HL-60 (cell line): ENCODE measurements around the gene ZNF543.

Source experiments
- TF ChIP-seq, protein P1 (sequence below): IDR thresholded peaks from one replicate; pipeline ENCODE4 v1.5.1; 2011; ENCODE audit warnings: low read length, control low read depth, inconsistent platforms; ENCODE audit not compliant: insufficient read depth
- TF ChIP-seq, protein P2 (sequence below): IDR thresholded peaks from 2 replicates; pipeline ENCODE4 v1.6.1; 2012; ENCODE audit warnings: low read depth; ENCODE audit not compliant: insufficient replicate concordance

DNA sequence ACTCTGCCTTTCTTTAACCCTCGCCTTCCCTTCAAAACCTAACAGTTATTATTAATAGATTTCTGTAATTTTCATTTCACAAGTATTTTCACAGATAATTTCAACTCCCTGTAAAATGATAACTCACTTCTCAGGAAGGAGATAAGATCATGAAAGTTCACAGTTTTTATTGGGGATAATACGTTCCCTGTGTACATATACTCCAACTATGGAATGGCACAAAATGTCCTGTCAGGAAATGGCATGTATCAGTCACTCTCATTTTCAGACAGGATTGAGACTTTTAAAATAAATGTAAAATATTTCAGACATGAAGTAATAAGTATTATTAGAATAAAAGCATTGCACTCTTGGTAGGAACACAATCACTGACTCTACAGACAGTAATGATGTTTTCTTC lies 42.1 kb downstream of the ZNF543 start:
- TF ChIP-seq, protein P1, sequence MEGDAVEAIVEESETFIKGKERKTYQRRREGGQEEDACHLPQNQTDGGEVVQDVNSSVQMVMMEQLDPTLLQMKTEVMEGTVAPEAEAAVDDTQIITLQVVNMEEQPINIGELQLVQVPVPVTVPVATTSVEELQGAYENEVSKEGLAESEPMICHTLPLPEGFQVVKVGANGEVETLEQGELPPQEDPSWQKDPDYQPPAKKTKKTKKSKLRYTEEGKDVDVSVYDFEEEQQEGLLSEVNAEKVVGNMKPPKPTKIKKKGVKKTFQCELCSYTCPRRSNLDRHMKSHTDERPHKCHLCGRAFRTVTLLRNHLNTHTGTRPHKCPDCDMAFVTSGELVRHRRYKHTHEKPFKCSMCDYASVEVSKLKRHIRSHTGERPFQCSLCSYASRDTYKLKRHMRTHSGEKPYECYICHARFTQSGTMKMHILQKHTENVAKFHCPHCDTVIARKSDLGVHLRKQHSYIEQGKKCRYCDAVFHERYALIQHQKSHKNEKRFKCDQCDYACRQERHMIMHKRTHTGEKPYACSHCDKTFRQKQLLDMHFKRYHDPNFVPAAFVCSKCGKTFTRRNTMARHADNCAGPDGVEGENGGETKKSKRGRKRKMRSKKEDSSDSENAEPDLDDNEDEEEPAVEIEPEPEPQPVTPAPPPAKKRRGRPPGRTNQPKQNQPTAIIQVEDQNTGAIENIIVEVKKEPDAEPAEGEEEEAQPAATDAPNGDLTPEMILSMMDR: no peak
- TF ChIP-seq, protein P2, sequence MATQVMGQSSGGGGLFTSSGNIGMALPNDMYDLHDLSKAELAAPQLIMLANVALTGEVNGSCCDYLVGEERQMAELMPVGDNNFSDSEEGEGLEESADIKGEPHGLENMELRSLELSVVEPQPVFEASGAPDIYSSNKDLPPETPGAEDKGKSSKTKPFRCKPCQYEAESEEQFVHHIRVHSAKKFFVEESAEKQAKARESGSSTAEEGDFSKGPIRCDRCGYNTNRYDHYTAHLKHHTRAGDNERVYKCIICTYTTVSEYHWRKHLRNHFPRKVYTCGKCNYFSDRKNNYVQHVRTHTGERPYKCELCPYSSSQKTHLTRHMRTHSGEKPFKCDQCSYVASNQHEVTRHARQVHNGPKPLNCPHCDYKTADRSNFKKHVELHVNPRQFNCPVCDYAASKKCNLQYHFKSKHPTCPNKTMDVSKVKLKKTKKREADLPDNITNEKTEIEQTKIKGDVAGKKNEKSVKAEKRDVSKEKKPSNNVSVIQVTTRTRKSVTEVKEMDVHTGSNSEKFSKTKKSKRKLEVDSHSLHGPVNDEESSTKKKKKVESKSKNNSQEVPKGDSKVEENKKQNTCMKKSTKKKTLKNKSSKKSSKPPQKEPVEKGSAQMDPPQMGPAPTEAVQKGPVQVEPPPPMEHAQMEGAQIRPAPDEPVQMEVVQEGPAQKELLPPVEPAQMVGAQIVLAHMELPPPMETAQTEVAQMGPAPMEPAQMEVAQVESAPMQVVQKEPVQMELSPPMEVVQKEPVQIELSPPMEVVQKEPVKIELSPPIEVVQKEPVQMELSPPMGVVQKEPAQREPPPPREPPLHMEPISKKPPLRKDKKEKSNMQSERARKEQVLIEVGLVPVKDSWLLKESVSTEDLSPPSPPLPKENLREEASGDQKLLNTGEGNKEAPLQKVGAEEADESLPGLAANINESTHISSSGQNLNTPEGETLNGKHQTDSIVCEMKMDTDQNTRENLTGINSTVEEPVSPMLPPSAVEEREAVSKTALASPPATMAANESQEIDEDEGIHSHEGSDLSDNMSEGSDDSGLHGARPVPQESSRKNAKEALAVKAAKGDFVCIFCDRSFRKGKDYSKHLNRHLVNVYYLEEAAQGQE: no peak
